ENCODE data around the gene PNLIP.

- TF ChIP-seq POLR2A (IDR thresholded peaks at IDR 0.05; ENCODE audit: low read length) (no peak), GATA1 (IDR thresholded peaks at IDR 0.05; ENCODE audit: low read depth, low read length) (no peak)
These were observed 3.6 kb upstream of the PNLIP start for GRCh38 chr10:116542007-116542677.

Measured in erythroblast (primary cell).